Panc1 (cell line): ENCODE data around the gene ESRRA.

Source experiments
- CTCF ChIP-seq: fragments of 450-650 bp; IDR thresholded peaks from 2 replicates; pipeline ENCODE4 v1.5.1; 2017; ENCODE audit warnings: mild to moderate bottlenecking
- POLR2AphosphoS5 ChIP-seq: IDR thresholded peaks from 2 replicates; pipeline ENCODE4 v1.6.1; 2012; ENCODE audit warnings: mild to moderate bottlenecking, low read depth, low read length, moderate library complexity
- REST ChIP-seq, 2 experiments: IDR thresholded peaks; 2 replicates each; pipeline ENCODE4 v1.6.1; 2011 to 2012; ENCODE audit warnings: low read depth in 2 of 2, control low read depth in 1 of 2, low read length in 1 of 2, mild to moderate bottlenecking in 1 of 2, moderate library complexity in 1 of 2; ENCODE audit not compliant: insufficient read depth in 1 of 2
- SIN3A ChIP-seq: IDR thresholded peaks from 2 replicates; pipeline ENCODE4 v1.6.1; 2012; ENCODE audit warnings: low read depth, mild to moderate bottlenecking, low read length, moderate library complexity, borderline replicate concordance; ENCODE audit not compliant: insufficient read depth
- TCF7L2 ChIP-seq: IDR thresholded peaks from 2 replicates; pipeline ENCODE4 v1.6.1; 2011; ENCODE audit warnings: mild to moderate bottlenecking, low read depth, low read length, inconsistent platforms

- no peak for TF ChIP-seq CTCF
- no peak for TF ChIP-seq SIN3A
- TF ChIP-seq POLR2AphosphoS5, result no peak
- no peak for TF ChIP-seq REST (IDR thresholded peaks at IDR 0.05; ENCODE audit: insufficient read depth in 1 of 2, low read depth in 2 of 2, low read length in 1 of 2)
- TF ChIP-seq TCF7L2, result no peak
Measured at GRCh38 chr11:64349404-64349803, 44.1 kb downstream of the ESRRA start.
